GM21360 (cell line): Measurements from ENCODE around the gene VPS13D.

Experiments used
- ATAC-seq: cut with Tn5 transposase; IDR thresholded peaks from one replicate; pipeline ENCODE4 v1.9.1; 2021; ENCODE audit warnings: mild to moderate bottlenecking, moderate library complexity; ENCODE audit not compliant: unreplicated experiment

VPS13D gene

GRCh38 chr1:12547586-12548225 lies 317.9 kb downstream of the VPS13D start:
- ATAC-seq = no peak

DNA sequence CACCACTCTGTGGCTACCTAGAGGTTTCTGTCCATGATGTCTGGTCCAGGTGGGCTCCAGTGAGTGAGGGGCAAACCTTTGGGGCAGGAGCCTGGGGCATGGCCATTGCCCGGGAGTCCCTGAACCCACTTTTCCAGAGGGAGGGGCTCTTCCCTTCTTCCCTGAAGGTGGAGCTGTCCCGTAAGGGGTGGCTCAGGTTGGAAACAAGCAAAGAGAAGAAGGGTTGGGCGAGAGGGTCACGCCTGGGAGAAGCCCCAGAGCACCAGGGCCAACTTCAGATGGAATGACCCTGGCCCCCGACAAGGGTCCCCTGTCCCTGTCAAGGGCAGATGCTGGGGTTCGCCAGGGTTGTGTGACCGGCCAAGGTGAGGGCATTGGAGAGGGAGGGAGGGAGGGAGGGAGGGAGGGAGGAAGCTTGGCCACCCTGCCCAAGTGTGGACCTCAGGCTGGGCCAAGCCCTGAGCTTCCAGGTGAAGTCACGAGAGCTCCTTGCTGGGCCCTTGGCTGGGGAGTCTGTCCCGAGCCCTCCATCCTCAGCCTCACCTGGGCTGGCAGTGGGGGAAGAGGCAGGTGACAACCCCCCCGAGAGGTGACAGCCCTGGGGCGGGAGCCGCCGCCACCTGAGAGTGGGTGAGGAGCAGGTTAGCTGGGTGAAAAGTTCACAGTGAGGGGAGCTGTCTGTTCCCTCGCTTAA lies 318.6 kb downstream of the VPS13D start:
- ATAC-seq = no peak

DNA sequence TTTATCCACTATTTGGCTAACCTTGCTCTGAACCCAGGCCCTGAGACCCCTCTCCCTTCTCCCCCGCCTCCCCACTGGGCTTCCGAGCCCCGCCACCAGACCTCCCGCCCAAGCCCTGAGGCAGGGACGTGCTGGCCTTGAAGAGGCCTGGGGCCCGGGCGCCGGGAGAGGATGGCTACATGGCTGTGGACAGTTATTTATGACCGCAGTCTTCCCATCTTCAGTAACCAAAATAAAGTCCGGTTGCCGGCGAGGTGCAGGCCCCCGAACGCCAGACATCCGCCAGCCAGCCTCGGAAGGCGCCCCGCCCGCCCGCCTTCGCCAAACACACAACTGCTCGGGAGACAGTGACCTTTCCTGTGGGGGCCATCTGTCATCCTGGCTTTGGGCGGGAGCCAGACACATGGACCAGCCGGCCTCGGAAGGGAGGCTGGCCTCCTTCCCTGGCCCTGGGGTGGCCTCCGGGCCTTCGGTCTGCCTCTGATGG lies 319.2 kb downstream of the VPS13D start:
- ATAC-seq = no peak

DNA sequence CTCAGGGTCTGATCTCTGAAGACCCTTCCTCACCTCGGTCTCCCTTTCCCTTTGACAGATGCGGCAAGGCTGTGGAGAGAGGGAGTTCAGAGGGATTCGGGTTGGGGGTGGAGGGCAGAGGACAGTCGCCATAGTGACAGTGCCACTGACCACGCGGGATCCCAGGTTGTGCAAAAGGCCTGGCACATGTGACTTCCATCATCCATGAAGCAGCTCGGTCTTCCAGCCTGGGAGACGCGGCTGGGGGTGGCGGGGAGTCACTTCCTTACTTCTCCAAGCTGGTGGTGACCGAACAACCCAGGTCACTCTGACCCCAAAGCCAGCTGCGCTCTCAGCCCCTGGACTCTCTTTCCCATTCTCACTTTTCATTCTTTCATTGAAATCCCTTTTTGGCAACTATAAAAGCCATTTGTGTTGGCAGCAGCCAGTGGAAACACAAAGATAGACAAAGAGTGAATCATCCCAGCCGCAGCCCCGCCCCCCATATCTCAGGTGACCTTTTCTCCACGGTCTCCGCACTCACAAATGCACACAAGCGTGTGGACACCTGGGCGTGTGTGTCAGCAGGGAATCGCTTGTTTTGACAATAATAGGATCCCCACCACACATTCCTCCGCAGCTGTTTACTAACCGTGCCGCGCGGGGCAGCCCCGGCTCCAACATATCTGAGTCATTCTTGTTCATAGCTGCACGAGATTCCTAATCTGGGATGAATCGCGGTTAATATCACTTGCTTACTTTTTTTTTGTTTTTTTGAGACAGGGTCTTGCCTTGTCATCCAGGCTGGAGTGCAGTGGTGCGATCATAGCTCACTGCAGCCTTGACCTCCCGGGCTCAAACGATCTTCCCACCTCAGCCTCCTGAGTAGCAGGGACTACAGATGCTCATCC lies 319.9 kb downstream of the VPS13D start:
- ATAC-seq = no peak

DNA sequence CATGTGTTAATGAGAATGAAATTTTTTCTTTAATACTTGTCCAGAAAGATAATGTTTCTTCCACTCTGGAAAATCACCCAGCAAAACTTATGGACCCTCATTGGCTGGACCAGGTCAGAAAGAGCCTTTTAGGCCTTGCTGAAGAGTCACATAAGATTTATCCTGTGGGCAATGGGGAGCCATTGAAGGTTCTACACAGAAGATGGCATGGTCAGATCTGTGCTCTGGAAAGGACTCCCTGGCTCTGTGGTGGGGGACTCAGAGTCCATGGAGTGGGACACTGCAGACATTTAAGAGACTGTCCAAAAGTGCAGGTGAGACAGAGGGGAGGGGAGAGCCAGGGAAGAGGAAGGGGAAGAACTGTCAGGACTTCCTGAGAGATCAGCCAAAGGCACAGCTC lies 321.8 kb downstream of the VPS13D start:
- ATAC-seq = no peak

DNA sequence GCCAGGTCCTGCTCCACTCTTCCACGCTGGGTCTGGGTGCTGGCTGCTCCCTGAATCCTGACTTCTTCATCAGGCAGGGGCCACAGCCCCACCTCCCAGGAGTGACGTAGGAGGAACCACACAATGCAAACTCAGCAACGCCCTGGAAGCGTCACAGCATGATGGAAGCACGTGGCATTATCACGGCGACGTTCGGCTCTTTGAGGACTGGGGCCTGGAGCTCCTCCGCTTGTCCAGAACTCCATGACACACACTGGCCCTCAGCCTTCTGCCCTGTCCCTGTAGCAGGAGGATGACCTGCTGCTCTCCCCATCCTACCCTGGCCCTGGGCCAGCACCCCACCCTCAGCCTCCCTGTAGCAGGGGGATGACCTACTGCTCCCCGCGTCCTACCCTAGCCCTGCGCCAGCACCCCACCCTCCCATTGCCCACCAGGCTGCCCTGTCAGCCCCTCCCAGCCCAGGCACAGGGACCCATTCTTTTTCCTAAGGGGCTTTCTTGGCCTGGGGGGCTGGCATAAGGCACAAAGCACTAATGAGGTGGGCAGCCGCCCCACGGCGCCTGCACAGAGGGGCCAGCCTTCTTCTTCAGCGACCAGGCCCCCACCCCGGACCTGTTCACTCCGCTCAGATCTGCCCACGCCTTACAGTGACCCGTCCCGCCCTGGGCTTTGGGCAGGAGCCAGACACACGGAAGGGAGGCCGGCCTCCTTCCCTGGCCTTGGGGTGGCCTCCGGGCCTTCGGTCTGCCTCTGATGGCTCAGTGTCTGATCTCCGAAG lies 322.5 kb downstream of the VPS13D start:
- ATAC-seq = no peak

- ATAC-seq = no peak
Measured at GRCh38 chr1:12552951-12553921, 323.4 kb downstream of the VPS13D start.

DNA sequence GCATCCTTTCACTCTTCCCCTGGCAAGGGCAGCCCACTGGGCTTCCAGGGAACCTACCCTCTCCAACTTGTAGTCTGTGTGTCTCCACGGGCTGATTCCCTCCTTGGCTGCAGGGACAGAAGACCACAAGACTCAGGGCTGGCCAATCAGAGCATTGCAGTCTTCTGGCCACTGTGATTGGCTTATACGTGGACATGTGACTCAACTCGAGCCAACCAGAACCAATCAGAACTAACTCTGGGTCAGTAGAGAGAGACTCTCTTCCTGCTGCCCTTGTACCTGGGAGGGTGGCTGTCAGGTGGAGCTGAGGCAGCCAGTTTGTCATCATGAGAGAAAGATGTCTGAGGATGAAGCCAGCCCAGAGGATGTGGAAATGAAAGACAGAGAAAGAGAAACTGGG lies 324.1 kb downstream of the VPS13D start:
- ATAC-seq = no peak

- no peak for ATAC-seq
Measured at GRCh38 chr1:12554521-12555305, 324.9 kb downstream of the VPS13D start.

- no peak for ATAC-seq
Measured at GRCh38 chr1:12555411-12556367, 325.9 kb downstream of the VPS13D start.

GRCh38 chr1:12556368-12556930 lies 326.6 kb downstream of the VPS13D start:
- ATAC-seq = no peak

GRCh38 chr1:12556957-12557935 lies 327.4 kb downstream of the VPS13D start:
- no peak for ATAC-seq

DNA sequence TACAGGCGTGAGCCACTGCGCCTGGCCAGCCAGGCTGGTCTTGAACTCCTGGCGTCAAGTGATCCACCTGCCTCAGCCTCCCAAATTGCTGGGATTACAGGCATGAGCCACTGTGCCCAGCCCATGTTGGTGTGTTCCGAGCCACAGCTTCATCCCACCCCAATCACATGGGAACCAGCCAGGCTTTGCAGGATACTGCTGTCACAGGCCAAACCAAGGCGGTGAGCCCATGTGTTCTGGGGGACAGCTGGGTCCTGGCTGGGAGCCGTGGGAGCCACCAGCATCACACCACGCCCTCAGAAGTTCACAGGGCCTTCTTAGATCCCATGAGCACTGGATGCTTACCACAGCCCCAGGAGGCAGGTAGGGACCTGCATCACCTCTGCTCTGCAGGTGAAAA lies 331.3 kb downstream of the VPS13D start:
- ATAC-seq = no peak
